OCI-LY3 (cell line): ENCODE measurements around the gene SLC26A1.

Experiments used
- H2AFZ ChIP-seq: fragments of 200-600, 300-600 bp; shearing (Covaris generic); 2 replicates; pipeline ENCODE4 v1.6.0; 2014; ENCODE audit warnings: antibody characterized with exemption, low read depth, low read length
- H3K27ac ChIP-seq: fragments of 200-600, 300-600 bp; sonication (generic); 2 replicates; pipeline ENCODE4 v1.5.1; 2014; ENCODE audit warnings: mild to moderate bottlenecking, low read length, moderate library complexity, mixed read lengths
- H3K27me3 ChIP-seq: fragments of 200-600, 300-600 bp; sonication (generic); 2 replicates; pipeline ENCODE4 v1.6.1; 2014; ENCODE audit warnings: low read depth, low read length, mixed read lengths
- H3K36me3 ChIP-seq: fragments of 200-600, 300-600 bp; sonication (generic); replicated peaks from 2 replicates; pipeline ENCODE3; 2014; ENCODE audit warnings: low read depth, low read length, mixed read lengths
- H3K4me1 ChIP-seq: fragments of 300-600, 200-600 bp; sonication (generic); 2 replicates; pipeline ENCODE4 v1.6.1; 2014; ENCODE audit warnings: low read length, mixed read lengths
- H3K4me2 ChIP-seq: fragments of 200-600, 300-600 bp; sonication (generic); 2 replicates; pipeline ENCODE4 v1.6.1; 2014; ENCODE audit warnings: low read length, mixed read lengths
- H3K4me3 ChIP-seq: fragments of 300-600, 200-600 bp; sonication (generic); 2 replicates; pipeline ENCODE4 v1.5.1; 2014; ENCODE audit warnings: antibody characterized with exemption, mild to moderate bottlenecking, low read length, moderate library complexity
- H3K79me2 ChIP-seq: fragments of 300-600, 200-600 bp; shearing (Covaris generic); 2 replicates; pipeline ENCODE4 v1.6.1; 2014; ENCODE audit warnings: mild to moderate bottlenecking, low read length, mixed read lengths
- H3K9ac ChIP-seq: fragments of 300-600, 200-600 bp; shearing (Covaris generic); 2 replicates; pipeline ENCODE4 v1.6.0; 2014; ENCODE audit warnings: mild to moderate bottlenecking, low read length, moderate library complexity
- H3K9me3 ChIP-seq: fragments of 200-600, 300-600 bp; shearing (Covaris generic); 2 replicates; pipeline ENCODE4 v1.6.1; 2014; ENCODE audit warnings: low read length, mixed read lengths; ENCODE audit not compliant: insufficient read depth
- H4K20me1 ChIP-seq: fragments of 200-600, 300-600 bp; sonication (generic); 2 replicates; pipeline ENCODE4 v1.6.1; 2016; ENCODE audit warnings: low read length, mixed read lengths; ENCODE audit not compliant: insufficient read depth
- CTCF ChIP-seq: fragments of 200-600, 300-600 bp; sonication (generic); IDR thresholded peaks from 2 replicates; pipeline ENCODE4 v1.5.1; 2014; ENCODE audit warnings: antibody characterized with exemption, low read length, low read depth
- EZH2phosphoT487 ChIP-seq: fragments of 200-600 bp; shearing (Covaris generic); IDR thresholded peaks from 2 replicates; pipeline ENCODE4 v1.6.1; 2018; ENCODE audit warnings: antibody characterized with exemption, mixed run types, low read depth

SLC26A1 gene

GRCh38 chr4:955161-955921 lies 37.9 kb downstream of the SLC26A1 start:
- no peak overlapping the region for H3K4me2 ChIP-seq
- no peaks in the 10 kb centered on the region for H3K27me3 ChIP-seq
- H3K79me2 ChIP-seq: no peaks in the 10 kb centered on the region
- H2AFZ ChIP-seq: no peak overlapping the region
- H4K20me1 ChIP-seq: no peaks in the 10 kb centered on the region
- no peak overlapping the region for H3K27ac ChIP-seq
- no peak for TF ChIP-seq EZH2phosphoT487
- TF ChIP-seq CTCF: no peak
- no peaks in the 10 kb centered on the region for H3K36me3 ChIP-seq
- H3K9ac ChIP-seq: no peak overlapping the region
- H3K4me3 ChIP-seq: no peak overlapping the region
- no peaks in the 10 kb centered on the region for H3K4me1 ChIP-seq
- no peaks in the 10 kb centered on the region for H3K9me3 ChIP-seq

GRCh38 chr4:954211-955020 lies 38.8 kb downstream of the SLC26A1 start:
- Histone ChIP-seq H3K27me3 (no peaks in the 10 kb centered on the region), H3K9me3 (no peaks in the 10 kb centered on the region), H3K79me2 (no peaks in the 10 kb centered on the region), H2AFZ (no peak overlapping the region), H3K4me3 (no peak overlapping the region), H3K9ac (no peak overlapping the region), H3K4me1 (no peaks in the 10 kb centered on the region), H4K20me1 (no peaks in the 10 kb centered on the region), H3K4me2 (no peak overlapping the region), H3K36me3 (no peaks in the 10 kb centered on the region), H3K27ac (no peak overlapping the region)
- TF ChIP-seq EZH2phosphoT487 (no peak), CTCF (no peak)

- H3K4me3 ChIP-seq: no peak overlapping the region
- H3K9ac ChIP-seq: no peak overlapping the region
- H3K27me3 ChIP-seq: no peaks in the 10 kb centered on the region
- no peak overlapping the region for H3K27ac ChIP-seq
- H3K4me2 ChIP-seq: no peak overlapping the region
- TF ChIP-seq CTCF (no peak), EZH2phosphoT487 (no peak)
- H3K79me2 ChIP-seq: no peaks in the 10 kb centered on the region
- H4K20me1 ChIP-seq: no peaks in the 10 kb centered on the region
- H2AFZ ChIP-seq: no peak overlapping the region
- no peaks in the 10 kb centered on the region for H3K4me1 ChIP-seq
- H3K36me3 ChIP-seq: no peaks in the 10 kb centered on the region
- H3K9me3 ChIP-seq: no peaks in the 10 kb centered on the region
Measured at GRCh38 chr4:953574-953915, 39.7 kb downstream of the SLC26A1 start.

GRCh38 chr4:952881-953573 lies 40.2 kb downstream of the SLC26A1 start:
- no peaks in the 10 kb centered on the region for H3K79me2 ChIP-seq
- H3K36me3 ChIP-seq: no peaks in the 10 kb centered on the region
- no peak overlapping the region for H3K27ac ChIP-seq
- H3K4me3 ChIP-seq: no peak overlapping the region
- no peaks in the 10 kb centered on the region for H4K20me1 ChIP-seq
- H3K9ac ChIP-seq: no peak overlapping the region
- H3K27me3 ChIP-seq: no peaks in the 10 kb centered on the region
- H3K4me1 ChIP-seq: no peaks in the 10 kb centered on the region
- no peak overlapping the region for H3K4me2 ChIP-seq
- no peaks in the 10 kb centered on the region for H3K9me3 ChIP-seq
- TF ChIP-seq EZH2phosphoT487 (no peak), CTCF (no peak)
- H2AFZ ChIP-seq: no peak overlapping the region
